ENCODE results near the gene ZFYVE19. TPM values are rescaled to one million over a fixed set of nuclear protein-coding genes. Genes with fewer than 3 reads are reported as not detected.

Gene ZFYVE19
- total and polyA plus RNA-seq, 2 donors (not counting 3 experiments of a cell fraction or from before 2014, with no cell fraction given), result 29.7 to 47.2 TPM

- H3K4me1 ChIP-seq (ENCODE audit: control insufficient read depth, extremely low read depth, insufficient read depth, low read length), result peaks cover 42% of the 10 kb centered on the region
- CTCF ChIA-PET, result interaction anchor here (0.8 to 2.9 kb wide), 9 partner anchors 10 to 336 kb away, joined by 3 to 8 read pairs (median 4); partner anchors contain the start of gene VPS18
- no peak for DNase-seq (ENCODE audit: low read depth, low spot score)
Observed at GRCh38 chr15:40767838-40768500, 38.9 kb upstream of the ZFYVE19 start.

More at GRCh38 chr15:40767838-40768500, 38.9 kb upstream of the ZFYVE19 start:
- TF ChIP-seq CTCF (IDR thresholded peaks at IDR 0.05; ENCODE audit: extremely low read depth in 1 of 2, insufficient read depth in 1 of 2, low read depth in 1 of 2, low read length in 2 of 2) (no peak), MYC (IDR thresholded peaks at IDR 0.05; ENCODE audit: low read depth, low read length) (no peak), EZH2 (IDR thresholded peaks at IDR 0.05; ENCODE audit: borderline replicate concordance, low read depth, low read length, severe bottlenecking) (no peak), POLR2AphosphoS5 (IDR thresholded peaks at IDR 0.05; ENCODE audit: insufficient read depth, low read depth, low read length) (no peak), MAX (IDR thresholded peaks at IDR 0.05; ENCODE audit: insufficient read depth, insufficient read length) (no peak), GATA2 (IDR thresholded peaks at IDR 0.05; ENCODE audit: insufficient read depth, insufficient read length, low read depth, low read length) (no peak)
- H3K4me3 ChIP-seq (replicated peaks in 1 of 3; ENCODE audit: insufficient read depth in 1 of 3, low read depth in 1 of 3, low read length in 3 of 3), result no peak overlapping the region
- no TSS peak for BruUV-seq (replicated peaks)
- peaks cover 0 to 4% of the 10 kb centered on the region in 2 experiments for H3K36me3 ChIP-seq (ENCODE audit: control insufficient read depth in 2 of 2, extremely low read depth in 1 of 2, insufficient read depth in 2 of 2, low read length in 2 of 2)
- H3K27me3 ChIP-seq (ENCODE audit: control insufficient read depth in 2 of 2, insufficient read depth in 2 of 2, low read length in 2 of 2), result no peaks in the 10 kb centered on the region
- POLR2A ChIA-PET, result interaction anchor here (0.8 kb wide), 1 partner anchor 21 kb away, joined by 6 read pairs; no protein-coding TSS in a partner anchor
- H2AFZ ChIP-seq (ENCODE audit: low read depth, low read length), result no peak overlapping the region
- no peak overlapping the region for H3K27ac ChIP-seq (ENCODE audit: insufficient read depth, low read depth, low read length)
- no peak overlapping the region for H3K4me2 ChIP-seq (ENCODE audit: insufficient read depth, low read length)
- H3K9me1 ChIP-seq (replicated peaks; ENCODE audit: control insufficient read depth, extremely low read depth, insufficient read depth, low read length), result no peaks in the 10 kb centered on the region
- no peaks in the 10 kb centered on the region for H3K9me3 ChIP-seq (replicated peaks; ENCODE audit: control insufficient read depth, insufficient read depth, low read length)
- intact Hi-C loops (cut with micrococcal nuclease) (loop anchor here (1.0 to 2.0 kb wide), 2 partner anchors 19 to 39 kb away; partner anchors contain the start of genes DNAJC17 and ZFYVE19), dilution Hi-C loops (cut with MboI; ENCODE audit: extremely low pct_ligation_motif_present, low sequenced_read_pairs) (no loop called here)
- no peak overlapping the region for H3K9ac ChIP-seq (replicated peaks; ENCODE audit: extremely low read depth, insufficient read depth, low read length)
- FAIRE-seq, result no peak
- H4K20me1 ChIP-seq (replicated peaks; ENCODE audit: control insufficient read depth, extremely low read depth, insufficient read depth, low read length), result no peaks in the 10 kb centered on the region
- H3K79me2 ChIP-seq (ENCODE audit: control insufficient read depth, insufficient read depth, low read length), result no peaks in the 10 kb centered on the region

Measured in endothelial cell of umbilical vein (primary cell).